HG02885 (cell line): Measurements from ENCODE around the gene RAB3GAP1.

Source experiments
- ATAC-seq: cut with Tn5 transposase; IDR thresholded peaks from one replicate; pipeline ENCODE4 v1.9.1; 2021; ENCODE audit warnings: mild to moderate bottlenecking; ENCODE audit not compliant: unreplicated experiment, poor library complexity

The RAB3GAP1 gene

DNA sequence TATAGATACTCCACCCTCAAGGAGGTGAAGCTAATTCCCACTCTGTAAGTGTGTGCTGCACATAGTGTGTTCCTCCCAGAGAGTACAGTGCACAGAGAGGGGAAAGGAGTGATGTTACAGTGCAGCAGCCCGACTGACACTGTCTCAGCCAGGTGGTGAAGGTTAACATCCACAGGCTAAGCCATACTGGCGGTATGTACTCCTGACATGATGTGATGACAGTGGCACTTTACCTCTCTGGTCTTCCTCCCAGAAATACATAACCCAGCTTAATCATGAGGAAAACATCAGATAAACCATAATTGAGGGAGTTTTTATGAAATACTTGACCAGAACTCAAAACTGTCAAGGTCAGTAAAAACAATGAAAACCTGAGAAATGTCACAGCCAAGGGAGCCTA, 107.1 kb downstream of the RAB3GAP1 start:
- no peak for ATAC-seq

GRCh38 chr2:135162377-135162776, 110.3 kb downstream of the RAB3GAP1 start:
- no peak for ATAC-seq

DNA sequence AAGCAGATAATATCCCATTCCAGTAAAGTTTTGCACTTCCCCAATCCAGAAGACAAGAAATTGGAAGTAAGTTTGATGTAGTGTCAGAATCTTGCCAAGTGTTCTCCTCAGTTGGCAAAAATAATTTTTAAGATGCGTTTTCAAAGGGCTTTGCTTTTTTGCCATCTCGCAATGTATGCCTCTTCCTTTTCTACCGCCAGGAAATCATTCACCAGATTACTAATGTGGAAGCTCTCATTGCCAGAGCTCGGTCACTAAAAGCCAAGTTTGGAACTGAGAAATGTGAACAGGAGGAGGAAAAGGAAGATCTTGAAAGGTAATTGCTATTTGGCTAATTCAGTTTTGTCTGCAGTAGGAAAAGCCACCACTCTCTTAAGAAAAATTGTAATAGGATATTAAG, 110.7 kb downstream of the RAB3GAP1 start:
- no peak for ATAC-seq

GRCh38 chr2:135163306-135163705, 111.2 kb downstream of the RAB3GAP1 start:
- no peak for ATAC-seq

- ATAC-seq, result no peak
Observed at GRCh38 chr2:135163901-135164300, 111.8 kb downstream of the RAB3GAP1 start.

DNA sequence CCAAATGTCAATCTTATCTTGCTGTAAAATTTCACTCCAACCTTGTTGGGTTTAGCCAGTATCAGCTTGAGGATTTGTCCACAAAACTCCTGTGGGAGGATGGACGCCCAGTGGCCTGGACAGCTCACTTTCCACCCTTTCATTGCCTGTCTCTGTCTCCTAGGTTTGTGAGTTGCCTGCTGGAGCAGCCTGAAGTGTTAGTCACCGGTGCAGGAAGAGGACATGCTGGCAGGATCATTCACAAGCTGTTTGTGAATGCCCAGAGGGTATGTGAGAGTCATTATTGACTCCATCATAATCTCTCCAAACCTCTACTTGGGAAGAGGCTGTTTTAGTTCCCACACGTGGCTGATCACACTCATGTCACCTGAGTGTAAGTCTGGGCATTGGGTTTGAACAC, 112.3 kb downstream of the RAB3GAP1 start:
- no peak for ATAC-seq

DNA sequence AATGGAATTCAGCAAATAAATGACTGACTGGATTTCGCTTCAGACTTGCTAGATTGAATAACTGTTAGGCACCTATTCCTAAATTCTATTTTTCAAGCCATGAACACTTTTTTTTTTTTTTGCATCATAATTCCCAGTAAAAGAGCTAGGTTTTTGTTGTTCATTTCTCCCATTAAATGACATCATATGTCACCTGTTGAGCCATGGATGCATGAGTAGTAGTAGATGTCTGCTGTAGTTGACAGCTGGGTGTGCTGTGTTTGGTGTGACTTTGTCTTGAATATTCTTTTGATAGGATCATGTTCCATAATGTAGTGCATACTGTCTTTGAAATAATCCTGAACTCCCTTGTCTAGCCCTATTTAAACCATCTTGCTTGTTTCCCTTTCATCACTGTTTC, 115.2 kb downstream of the RAB3GAP1 start:
- ATAC-seq, result no peak

DNA sequence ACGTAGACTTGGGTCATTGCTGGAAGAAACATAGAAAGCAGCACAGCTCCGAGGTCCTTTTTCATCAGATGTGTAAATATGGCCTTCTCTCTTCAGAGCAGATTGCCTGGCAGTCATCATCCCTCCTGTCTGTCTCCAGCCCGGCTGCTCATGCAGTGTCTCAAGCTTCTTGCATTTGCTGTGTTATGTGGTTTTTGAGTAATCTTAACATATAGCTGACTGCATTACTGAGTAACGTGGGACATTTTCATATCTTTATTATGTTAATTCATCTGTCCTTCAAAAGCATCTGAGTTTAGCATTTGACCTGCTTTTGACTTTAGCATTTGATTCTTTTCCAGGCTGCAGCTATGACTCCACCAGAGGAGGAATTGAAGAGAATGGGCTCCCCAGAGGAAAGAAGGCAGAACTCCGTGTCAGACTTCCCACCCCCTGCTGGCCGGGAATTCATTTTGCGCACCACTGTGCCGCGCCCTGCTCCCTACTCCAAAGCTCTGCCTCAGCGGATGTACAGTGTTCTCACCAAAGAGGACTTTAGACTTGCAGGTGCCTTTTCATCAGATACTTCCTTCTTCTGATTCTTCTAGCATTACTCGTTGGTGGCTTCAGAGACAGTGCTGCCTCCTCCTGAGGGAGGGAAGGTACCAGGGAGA, 116.2 kb downstream of the RAB3GAP1 start:
- ATAC-seq, result no peak

DNA sequence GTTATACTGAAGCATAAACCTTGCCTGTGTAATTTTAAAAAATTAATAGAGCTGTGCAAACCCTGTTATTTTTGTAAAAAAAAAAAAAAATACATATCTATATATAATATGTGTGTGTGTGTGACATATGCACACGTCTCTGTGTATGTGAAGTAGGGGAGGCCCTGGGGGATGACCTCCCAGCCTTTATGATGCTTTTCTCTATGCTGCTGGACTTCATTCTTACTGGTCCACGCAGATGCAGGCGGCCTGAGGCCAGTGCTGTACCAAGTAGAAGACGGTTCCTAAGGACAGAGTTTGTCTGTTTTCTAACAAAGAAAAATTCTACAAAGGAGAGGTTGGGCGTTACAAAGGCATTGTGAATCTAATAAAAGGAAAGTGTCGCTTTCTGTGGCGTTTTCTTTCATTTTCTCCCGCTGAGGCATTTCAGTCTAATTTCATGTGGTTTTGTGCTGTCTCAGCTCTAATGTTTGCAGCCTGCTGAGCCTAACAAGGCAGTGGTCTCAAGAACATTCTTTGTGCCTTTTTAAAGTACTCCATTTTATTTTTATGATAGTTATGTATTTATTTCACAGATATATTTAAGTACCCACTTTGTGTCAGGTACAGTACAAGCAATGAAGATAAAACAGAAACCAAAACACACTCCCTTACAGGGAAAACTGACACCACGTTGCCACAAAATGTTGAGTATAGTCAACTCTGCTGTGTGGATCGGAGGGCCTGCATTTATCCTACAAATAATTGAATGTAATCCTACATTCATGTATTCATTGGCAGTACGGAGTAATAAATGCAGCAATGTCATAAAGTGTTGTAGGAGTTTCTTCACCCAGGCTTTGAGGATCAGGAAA, 118.0 kb downstream of the RAB3GAP1 start:
- no peak for ATAC-seq

GRCh38 chr2:135174049-135174809, 122.1 kb downstream of the RAB3GAP1 start:
- no peak for ATAC-seq

GRCh38 chr2:135174810-135175093, 122.7 kb downstream of the RAB3GAP1 start:
- ATAC-seq, result no peak

DNA sequence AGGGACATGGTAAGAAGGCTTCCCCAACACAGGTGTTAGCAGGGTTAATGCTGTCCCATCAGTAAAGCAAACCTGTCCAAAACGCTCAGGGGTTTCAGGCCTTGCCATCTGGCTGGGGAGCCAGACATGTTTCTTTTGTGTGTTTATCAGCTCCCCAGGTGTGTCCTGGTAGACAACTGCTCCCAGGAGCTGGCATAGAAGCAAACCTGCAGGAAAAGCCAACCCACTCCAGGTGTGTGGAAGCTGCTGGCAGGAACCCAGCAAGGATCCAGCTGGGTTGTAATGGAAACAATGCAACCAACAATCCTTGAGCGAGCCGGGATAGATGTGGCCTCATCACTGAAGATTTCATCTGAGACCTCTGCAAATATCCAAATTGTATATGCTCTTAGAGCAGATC, 123.1 kb downstream of the RAB3GAP1 start:
- ATAC-seq, result no peak

- ATAC-seq, result no peak
Observed at GRCh38 chr2:135179689-135180088, 127.6 kb downstream of the RAB3GAP1 start.

DNA sequence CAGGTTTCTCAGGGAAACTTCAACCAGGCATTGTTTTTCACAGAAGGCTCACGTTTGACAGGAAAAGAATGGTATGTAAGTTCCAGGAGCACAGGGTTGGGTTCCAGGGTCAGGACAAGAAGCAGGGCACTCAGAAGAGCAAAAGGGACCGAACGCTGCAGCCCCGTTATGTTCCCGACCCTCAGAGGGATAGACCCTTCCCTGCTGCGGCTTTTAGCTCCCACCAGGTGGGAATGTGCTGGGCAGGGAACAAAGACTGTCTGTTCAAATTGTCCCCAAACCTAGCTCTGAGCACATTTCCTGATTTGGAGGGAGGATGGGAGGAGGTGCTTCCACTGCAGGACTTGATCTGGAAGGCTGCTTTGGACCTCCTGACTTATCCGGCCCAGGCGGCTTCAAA, 130.1 kb downstream of the RAB3GAP1 start:
- no peak for ATAC-seq

DNA sequence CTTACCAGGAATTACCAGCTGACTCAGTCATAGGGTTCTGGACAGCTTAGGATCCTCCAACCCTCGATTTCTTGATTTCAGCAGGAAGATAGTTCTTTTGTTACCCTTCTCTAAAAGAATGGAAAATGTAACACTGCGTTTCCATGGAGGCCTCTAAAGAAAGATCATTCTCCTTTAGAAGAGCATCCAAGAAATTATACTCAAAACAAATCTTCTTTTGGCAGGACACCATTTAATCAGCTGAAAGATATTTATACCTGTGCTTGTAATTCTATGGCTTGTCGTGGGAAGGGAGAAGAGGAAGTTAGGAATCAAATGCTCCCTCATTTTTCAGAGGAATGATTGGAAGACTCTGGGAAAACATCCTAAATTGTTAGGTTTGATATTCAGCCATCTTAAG, 130.5 kb downstream of the RAB3GAP1 start:
- no peak for ATAC-seq

GRCh38 chr2:135183822-135184221, 131.7 kb downstream of the RAB3GAP1 start:
- ATAC-seq, result no peak

DNA sequence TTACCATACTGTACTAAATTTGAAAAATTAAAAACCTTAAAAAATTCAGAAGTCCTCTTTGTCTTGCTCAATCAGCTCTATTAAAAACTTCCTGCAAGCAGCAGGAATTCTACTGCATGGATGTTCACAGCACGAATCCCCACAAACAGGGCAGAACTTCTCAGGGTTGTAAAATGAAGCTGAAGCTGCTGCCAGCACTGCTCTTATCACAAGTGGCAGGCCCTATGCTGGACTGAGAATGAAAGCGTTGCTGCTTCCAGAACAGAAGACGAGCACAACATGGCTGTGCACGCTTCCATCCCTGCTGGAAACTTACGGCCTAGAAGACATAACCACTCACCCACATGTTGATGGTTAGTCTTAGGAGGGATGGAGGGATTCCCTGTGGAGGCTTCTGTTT, 134.0 kb downstream of the RAB3GAP1 start:
- ATAC-seq, result no peak

DNA sequence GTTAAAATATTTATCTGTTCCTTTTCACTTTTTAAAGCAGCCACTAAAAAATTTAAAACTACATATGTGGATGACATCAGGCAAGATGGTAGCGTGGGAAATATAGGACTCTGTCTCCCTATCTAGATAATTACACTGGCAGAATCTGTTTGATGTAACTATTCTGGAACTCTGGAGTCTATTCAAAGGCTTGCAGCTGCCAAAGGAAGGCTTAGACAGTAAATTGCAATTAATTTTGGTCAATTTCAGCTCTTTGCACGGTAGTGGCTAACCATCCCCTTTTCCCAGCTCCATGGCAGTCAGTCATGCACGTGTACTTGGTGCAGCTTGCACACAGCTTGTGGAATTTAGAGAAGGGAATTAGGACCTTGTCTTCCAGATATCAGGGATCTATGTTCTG, 135.2 kb downstream of the RAB3GAP1 start:
- ATAC-seq, result no peak

DNA sequence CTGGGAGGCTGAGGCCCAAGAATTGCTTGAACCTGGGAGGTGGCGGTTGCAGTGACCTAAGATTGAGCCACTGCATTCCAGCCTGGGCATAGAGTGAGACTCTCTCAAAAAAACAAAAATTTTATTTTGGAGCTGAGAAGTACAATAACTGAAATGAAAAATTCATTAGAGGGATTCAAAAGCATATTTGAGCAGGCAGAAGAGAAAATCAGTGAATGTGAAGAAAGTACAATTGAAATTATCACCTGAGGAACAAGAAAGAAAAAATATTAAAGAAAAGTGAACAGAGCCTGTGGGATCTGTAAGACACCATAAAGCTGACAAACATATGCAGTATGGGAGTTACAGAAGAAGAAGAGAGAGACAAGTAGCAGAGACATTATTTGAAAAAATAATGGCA, 137.1 kb downstream of the RAB3GAP1 start:
- ATAC-seq, result no peak

DNA sequence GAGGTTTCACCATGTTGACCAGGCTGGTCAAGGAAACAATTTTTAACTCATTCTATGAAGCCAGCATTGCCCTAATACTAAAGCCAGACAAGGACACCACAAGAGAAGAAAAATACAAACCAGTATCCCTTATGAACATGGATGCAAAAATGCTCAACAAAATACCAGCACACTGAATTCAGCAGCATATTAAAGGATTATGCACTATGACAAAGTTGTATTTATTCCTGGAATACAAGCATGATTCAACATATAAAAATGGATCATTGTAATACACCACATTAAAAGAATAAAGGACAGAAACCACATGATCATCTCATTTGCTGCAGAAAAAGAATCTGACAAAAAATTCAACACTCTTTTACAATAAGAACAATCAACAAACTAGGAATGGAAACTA, 138.7 kb downstream of the RAB3GAP1 start:
- ATAC-seq, result no peak

DNA sequence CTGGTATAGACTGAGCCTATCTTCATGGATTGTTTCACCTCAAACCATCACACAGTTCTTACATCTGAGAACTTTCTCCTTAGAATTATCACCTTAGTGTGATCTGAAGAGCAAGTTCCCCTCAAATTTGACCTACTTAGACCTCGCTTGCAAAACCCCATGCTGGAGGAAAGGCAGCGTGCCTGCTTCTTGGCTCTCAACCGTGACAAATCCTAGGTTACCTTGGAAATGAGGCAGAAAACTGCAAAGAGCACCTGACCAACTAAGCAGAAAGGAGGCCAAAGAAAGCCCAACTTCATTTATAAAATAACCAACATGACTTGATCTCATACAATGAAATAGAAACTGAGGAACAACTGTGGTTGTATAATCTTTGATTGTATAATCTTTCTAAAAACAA, 146.4 kb downstream of the RAB3GAP1 start:
- ATAC-seq, result no peak
